ENCODE data around the gene UPK3B.
A peak's percentile ranks its signal among the peaks of the same experiment; 100 is the strongest.
"Not testable (repeated sequence)": the region's sequence is repeated elsewhere in the genome, so short reads cannot be mapped to it uniquely, and the experiment has no call there.

The UPK3B gene

GRCh38 chr7:76549855-76550248 is 39.5 kb downstream of the UPK3B start:
- H3K27me3 ChIP-seq (ENCODE audit: control insufficient read depth, insufficient read depth, low read length); H3K4me1 ChIP-seq (ENCODE audit: control insufficient read depth, insufficient read depth, low read length); H3K9me3 ChIP-seq (ENCODE audit: control insufficient read depth, low read length); H3K36me3 ChIP-seq (ENCODE audit: control insufficient read depth, insufficient read depth, low read length); H3K4me3 ChIP-seq (ENCODE audit: low read length): not testable (repeated sequence)
- H3K9ac ChIP-seq (ENCODE audit: low read length) = peak overlapping the region; percentile 84

DNA sequence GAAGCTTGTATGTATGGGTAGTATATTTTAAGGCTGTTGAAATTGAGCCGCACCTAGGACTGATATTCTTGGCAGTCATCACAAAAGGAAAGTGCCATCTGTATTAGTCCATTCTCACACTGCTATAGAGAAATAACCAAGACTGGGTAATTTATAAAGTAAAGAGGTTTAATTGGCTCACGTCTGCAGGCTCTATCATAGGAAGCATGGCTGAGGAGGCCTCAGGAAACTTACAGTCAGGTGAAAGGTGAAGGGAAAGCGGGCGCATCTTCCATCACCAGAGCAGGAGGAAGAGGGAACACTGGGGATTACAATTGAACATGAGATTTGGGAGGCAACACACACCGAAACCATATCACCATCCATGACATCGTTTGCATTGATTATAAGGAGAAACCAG is 41.6 kb downstream of the UPK3B start:
- not testable (repeated sequence) for H3K9ac ChIP-seq (ENCODE audit: low read length); H3K4me3 ChIP-seq (ENCODE audit: low read length); H3K27me3 ChIP-seq (ENCODE audit: control insufficient read depth, insufficient read depth, low read length); H3K9me3 ChIP-seq (ENCODE audit: control insufficient read depth, low read length); H3K4me1 ChIP-seq (ENCODE audit: control insufficient read depth, insufficient read depth, low read length); H3K36me3 ChIP-seq (ENCODE audit: control insufficient read depth, insufficient read depth, low read length)

DNA sequence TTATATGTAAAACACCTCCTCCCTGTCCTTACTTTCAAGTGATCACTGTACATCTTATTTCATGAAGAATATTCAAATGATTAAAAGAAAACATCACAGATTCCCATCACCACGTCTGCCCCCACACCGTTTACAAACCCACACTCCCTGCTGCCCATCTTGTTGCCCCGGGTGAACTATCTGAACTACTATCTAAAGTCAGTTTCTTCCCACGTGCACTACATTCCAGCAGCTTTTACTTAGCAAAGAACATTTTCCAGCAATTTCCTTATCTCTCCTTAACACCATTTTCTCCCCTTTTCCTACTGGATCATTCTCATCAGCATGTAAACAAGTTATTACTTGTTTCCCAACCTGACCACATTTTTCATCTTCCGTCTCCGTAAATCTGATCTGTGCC is 49.3 kb downstream of the UPK3B start:
- H3K27me3 ChIP-seq (ENCODE audit: control insufficient read depth, insufficient read depth, low read length); H3K36me3 ChIP-seq (ENCODE audit: control insufficient read depth, insufficient read depth, low read length); H3K4me3 ChIP-seq (ENCODE audit: low read length); H3K4me1 ChIP-seq (ENCODE audit: control insufficient read depth, insufficient read depth, low read length); H3K9me3 ChIP-seq (ENCODE audit: control insufficient read depth, low read length); H3K9ac ChIP-seq (ENCODE audit: low read length): not testable (repeated sequence)

DNA sequence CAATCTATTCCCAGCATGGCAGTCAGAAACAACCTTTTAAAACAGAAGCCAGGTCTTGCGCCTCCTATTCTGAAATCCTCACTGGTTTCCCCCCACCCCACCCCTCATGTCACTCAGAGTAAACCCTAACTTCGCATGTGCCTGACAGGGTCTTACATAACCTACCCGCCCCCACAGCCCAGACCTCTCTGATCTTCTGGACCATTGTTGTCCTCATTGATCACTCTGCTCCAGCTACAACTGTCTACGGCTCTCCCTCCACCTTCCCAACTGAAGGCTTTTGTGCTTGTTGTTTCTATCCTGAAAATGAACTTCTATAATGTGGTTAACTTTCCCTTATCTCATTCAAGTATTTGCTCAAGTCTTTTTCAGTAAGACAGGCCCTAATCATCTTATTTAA is 49.8 kb downstream of the UPK3B start:
- H3K27me3 ChIP-seq (ENCODE audit: control insufficient read depth, insufficient read depth, low read length); H3K36me3 ChIP-seq (ENCODE audit: control insufficient read depth, insufficient read depth, low read length); H3K4me3 ChIP-seq (ENCODE audit: low read length); H3K4me1 ChIP-seq (ENCODE audit: control insufficient read depth, insufficient read depth, low read length); H3K9me3 ChIP-seq (ENCODE audit: control insufficient read depth, low read length); H3K9ac ChIP-seq (ENCODE audit: low read length): not testable (repeated sequence)

DNA sequence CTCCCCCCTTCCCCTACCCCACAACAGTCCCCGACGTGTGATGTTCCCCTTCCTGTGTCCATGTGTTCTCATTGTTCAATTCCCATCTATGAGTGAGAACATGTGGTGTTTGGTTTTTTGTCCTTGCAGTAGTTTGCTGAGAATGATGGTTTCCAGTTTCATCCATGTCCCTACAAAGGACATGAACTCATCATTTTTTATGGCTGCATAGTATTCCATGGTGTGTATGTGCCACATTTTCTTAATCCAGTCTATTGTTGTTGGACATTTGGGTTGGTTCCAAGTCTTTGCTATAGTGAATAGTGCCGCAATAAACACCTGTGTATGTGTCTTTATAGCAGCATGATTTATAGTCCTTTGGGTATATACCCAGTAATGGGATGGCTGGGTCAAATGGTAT is 51.0 kb downstream of the UPK3B start:
- H3K27me3 ChIP-seq (ENCODE audit: control insufficient read depth, insufficient read depth, low read length); H3K9ac ChIP-seq (ENCODE audit: low read length); H3K9me3 ChIP-seq (ENCODE audit: control insufficient read depth, low read length); H3K4me3 ChIP-seq (ENCODE audit: low read length); H3K36me3 ChIP-seq (ENCODE audit: control insufficient read depth, insufficient read depth, low read length); H3K4me1 ChIP-seq (ENCODE audit: control insufficient read depth, insufficient read depth, low read length): not testable (repeated sequence)

GRCh38 chr7:76565001-76565400 is 54.6 kb downstream of the UPK3B start:
- not testable (repeated sequence) for H3K36me3 ChIP-seq (ENCODE audit: control insufficient read depth, insufficient read depth, low read length); H3K27me3 ChIP-seq (ENCODE audit: control insufficient read depth, insufficient read depth, low read length); H3K4me3 ChIP-seq (ENCODE audit: low read length); H3K4me1 ChIP-seq (ENCODE audit: control insufficient read depth, insufficient read depth, low read length); H3K9ac ChIP-seq (ENCODE audit: low read length); H3K9me3 ChIP-seq (ENCODE audit: control insufficient read depth, low read length)

Measured in mucosa of stomach (tissue), 1 donor.